Natural killer cell (primary cell): ENCODE measurements around the gene MTERF4. TPM values are rescaled to one million over a fixed set of nuclear protein-coding genes. Genes with fewer than 3 reads are reported as not detected.

ENCODE experiments used
- ATAC-seq, 3 donors: fragments of 150-1000 bp in 2 of 3; fragments of 200-7000 bp in 1 of 3; cut with Tn5 transposase; 1 replicate in 1 of 3; 2 replicates in 2 of 3; pipeline ENCODE4 v1.10.0; 2021; ENCODE audit warnings: mild to moderate bottlenecking in 2 of 3, moderate library complexity in 2 of 3
- DNase-seq, 2 donors: peaks; one replicate each; pipeline versions ENCODE4 v3.0.0 to v3.0.0-alpha.2; 2013 to 2021; ENCODE audit warnings: mixed read lengths in 1 of 2
- H3K27ac ChIP-seq: one replicate; pipeline ENCODE4 v1.5.1; 2013; ENCODE audit warnings: mild to moderate bottlenecking, low read length
- H3K27me3 ChIP-seq: one replicate; pipeline ENCODE4 v1.6.1; 2013; ENCODE audit warnings: low read length; ENCODE audit not compliant: control insufficient read depth, insufficient read depth
- H3K36me3 ChIP-seq: one replicate; pipeline ENCODE4 v1.6.1; 2013; ENCODE audit warnings: low read length; ENCODE audit not compliant: control insufficient read depth, insufficient read depth
- H3K4me1 ChIP-seq: one replicate; pipeline ENCODE4 v1.6.1; 2013; ENCODE audit warnings: low read length; ENCODE audit not compliant: control insufficient read depth, insufficient read depth
- H3K4me3 ChIP-seq: one replicate; pipeline ENCODE4 v1.5.1; 2013; ENCODE audit warnings: low read length
- H3K9me3 ChIP-seq: one replicate; pipeline ENCODE4 v1.6.1; 2013; ENCODE audit warnings: low read length; ENCODE audit not compliant: control insufficient read depth, insufficient read depth
- H3K27ac Mint-ChIP-seq, 2 donors: one replicate each; pipeline ENCODE4 v1.8.0; 2022; ENCODE audit warnings: mild to moderate bottlenecking in 2 of 2, mixed read lengths in 2 of 2, moderate library complexity in 1 of 2
- H3K27me3 Mint-ChIP-seq, 2 donors: one replicate each; pipeline ENCODE4 v1.8.0; 2022; ENCODE audit warnings: low read depth in 2 of 2, mixed read lengths in 2 of 2
- H3K36me3 Mint-ChIP-seq: one replicate; pipeline ENCODE4 v1.8.0; 2022; ENCODE audit warnings: mixed read lengths
- H3K4me1 Mint-ChIP-seq, 2 donors: one replicate each; pipeline ENCODE4 v1.8.0; 2022; ENCODE audit warnings: mixed read lengths in 2 of 2
- H3K4me3 Mint-ChIP-seq: one replicate; pipeline ENCODE4 v1.8.0; 2022; ENCODE audit warnings: mild to moderate bottlenecking, moderate library complexity, mixed read lengths
- H3K9me3 Mint-ChIP-seq, 2 donors: one replicate each; pipeline ENCODE4 v1.8.0; 2022; ENCODE audit warnings: mixed read lengths in 2 of 2
- CTCF ChIP-seq: fragments of 200-600 bp; IDR thresholded peaks from one replicate; pipeline ENCODE4 v1.8.0; 2022; ENCODE audit warnings: antibody characterized with exemption
- WGBS: methylation state at CpG from one replicate; pipeline ENCODE4 v1.1.7; 2013; ENCODE audit warnings: missing lambda C conversion rate; ENCODE audit not compliant: insufficient coverage; 5-methylcytosine and 5-hydroxymethylcytosine counted together
- intact Hi-C: fragments of 100-400 bp; cut with micrococcal nuclease; formaldehyde crosslinking; loops from one replicate; pipeline ENCODE4 v1.14.2; 2022
- total RNA-seq, 4 donors: library from RNA; stranded (reverse); fragments of 120-200 nt in 1 of 4; gene quantifications; one replicate each; pipeline versions ENCODE4 v1.2.3 to v1.2.4, GENCODE V29; 2013 to 2022

Gene MTERF4
- total RNA-seq, 3 donors from 2014 or later (not counting 1 experiment from before 2014, with no cell fraction given) = 38.9 to 45.5 (median 39.2) TPM

- H3K4me1 ChIP-seq = peaks cover 6% of the 10 kb centered on the region
- Mint-ChIP-seq H3K4me1 (peaks cover 0 to 11% of the 10 kb centered on the region in 2 donors), H3K4me3 (no peak overlapping the region), H3K36me3 (no peaks in the 10 kb centered on the region), H3K9me3 (no peaks in the 10 kb centered on the region), H3K27me3 (peaks cover 0 to 3% of the 10 kb centered on the region in 2 donors), H3K27ac (no peak overlapping the region)
- intact Hi-C loops = no loop called here
- H3K27ac ChIP-seq = no peak overlapping the region
- H3K4me3 ChIP-seq = no peak overlapping the region
- H3K27me3 ChIP-seq = no peaks in the 10 kb centered on the region
- no peaks in the 10 kb centered on the region for H3K36me3 ChIP-seq
- no peak for TF ChIP-seq CTCF
- ATAC-seq = no peak
- no peaks in the 10 kb centered on the region for H3K9me3 ChIP-seq
- DNase-seq = no peak
- 95% methylated on average over 15 of the region's 15 CpGs for WGBS
These were observed 35.2 kb downstream of the MTERF4 start for GRCh38 chr2:241066893-241067341.

DNA sequence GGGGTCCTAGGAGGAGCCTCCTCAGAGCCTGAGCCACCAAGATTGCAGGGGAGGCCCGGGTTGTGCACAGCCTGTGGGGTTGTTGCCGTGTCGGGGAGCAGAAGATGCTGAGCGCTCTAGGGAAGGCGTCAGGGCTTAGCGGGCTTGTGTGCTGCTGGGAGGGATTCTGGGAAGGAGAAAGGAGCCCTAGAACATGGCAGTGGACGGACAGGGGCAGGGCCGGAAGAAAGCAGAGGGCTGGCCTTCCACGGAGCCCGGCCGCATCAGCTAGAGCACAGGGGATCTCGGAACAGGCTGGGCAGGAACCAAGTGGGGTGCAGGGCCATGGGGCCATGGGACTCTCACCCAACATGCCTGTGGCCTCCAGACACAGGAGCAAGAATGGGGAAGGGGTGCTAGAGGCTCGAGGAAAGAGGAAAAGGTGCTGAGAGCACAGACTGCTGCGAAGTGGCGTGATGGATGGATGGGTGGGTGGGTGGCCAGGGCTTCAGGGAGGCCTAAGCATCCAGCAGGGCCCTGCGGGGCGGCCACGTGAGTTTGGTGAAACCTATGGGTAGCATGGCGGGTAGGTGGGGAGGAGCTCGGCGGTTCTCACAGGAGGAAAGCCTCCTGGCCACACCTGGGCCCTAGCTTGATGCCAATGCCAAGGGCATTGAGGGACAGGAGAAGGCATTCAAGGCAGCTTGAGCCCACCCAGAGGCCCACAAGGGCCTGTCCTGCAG lies 35.8 kb downstream of the MTERF4 start:
- peaks cover 6% of the 10 kb centered on the region for H3K4me1 ChIP-seq
- no peaks in the 10 kb centered on the region for H3K9me3 Mint-ChIP-seq
- H3K27me3 ChIP-seq = no peaks in the 10 kb centered on the region
- no peak overlapping the region for H3K4me3 Mint-ChIP-seq
- H3K4me3 ChIP-seq = no peak overlapping the region
- H3K4me1 Mint-ChIP-seq = peaks cover 0 to 11% of the 10 kb centered on the region in 2 donors
- no peak overlapping the region for H3K27ac Mint-ChIP-seq
- peaks cover 0 to 3% of the 10 kb centered on the region in 2 donors for H3K27me3 Mint-ChIP-seq
- no peak overlapping the region for H3K27ac ChIP-seq
- ATAC-seq (no peak), DNase-seq (no peak)
- intact Hi-C loops = no loop called here
- no peaks in the 10 kb centered on the region for H3K9me3 ChIP-seq
- H3K36me3 Mint-ChIP-seq = no peaks in the 10 kb centered on the region
- no peaks in the 10 kb centered on the region for H3K36me3 ChIP-seq
- 92% methylated on average over 21 of the region's 21 CpGs for WGBS
- no peak for TF ChIP-seq CTCF

DNA sequence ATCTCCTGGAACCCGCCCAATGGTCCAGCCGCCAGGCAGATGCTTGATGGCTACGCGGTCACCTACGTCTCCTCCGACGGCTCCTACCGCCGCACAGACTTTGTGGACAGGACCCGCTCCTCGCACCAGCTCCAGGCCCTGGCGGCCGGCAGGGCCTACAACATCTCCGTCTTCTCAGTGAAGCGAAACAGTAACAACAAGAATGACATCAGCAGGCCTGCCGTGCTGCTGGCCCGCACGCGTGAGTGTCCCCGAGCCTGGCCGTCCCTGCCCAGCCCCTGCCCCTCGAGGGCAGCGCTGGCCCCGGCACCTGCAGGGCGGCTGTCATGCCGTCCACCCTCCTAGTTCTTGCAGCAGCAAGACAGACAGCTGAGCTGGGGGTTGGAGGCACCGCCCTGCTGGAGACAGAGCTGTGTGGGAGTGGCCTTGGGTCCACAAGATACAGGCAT lies 36.7 kb downstream of the MTERF4 start:
- no peaks in the 10 kb centered on the region for H3K9me3 Mint-ChIP-seq
- Histone ChIP-seq H3K9me3 (no peaks in the 10 kb centered on the region), H3K27me3 (no peaks in the 10 kb centered on the region), H3K4me1 (peaks cover 6% of the 10 kb centered on the region), H3K27ac (no peak overlapping the region), H3K36me3 (no peaks in the 10 kb centered on the region), H3K4me3 (no peak overlapping the region)
- intact Hi-C loops = no loop called here
- H3K4me1 Mint-ChIP-seq = peaks cover 0 to 6% of the 10 kb centered on the region in 2 donors
- H3K4me3 Mint-ChIP-seq = no peak overlapping the region
- no peak overlapping the region for H3K27ac Mint-ChIP-seq
- no peaks in the 10 kb centered on the region for H3K36me3 Mint-ChIP-seq
- 95% methylated on average over 27 of the region's 27 CpGs for WGBS
- TF ChIP-seq CTCF = no peak
- H3K27me3 Mint-ChIP-seq = no peaks in the 10 kb centered on the region
- DNase-seq (no peak), ATAC-seq (no peak)
